CD8-positive, alpha-beta memory T cell (primary cell): Measurements from ENCODE around the gene CREBRF. TPM values are rescaled to one million over a fixed set of nuclear protein-coding genes. Genes with fewer than 3 reads are reported as not detected.
"Not testable (repeated sequence)": the region's sequence is repeated elsewhere in the genome, so short reads cannot be mapped to it uniquely, and the experiment has no call there.

Experiments used
- CTCF ChIA-PET: fragments of 350-600 bp; sonication (Branson Sonifier 250); formaldehyde crosslinking; loops from one replicate; lab custom pipeline; 2021; ENCODE audit warnings: antibody characterized with exemption; lab: Charles Lee
- POLR2A ChIA-PET: fragments of 350-600 bp; sonication (Branson Sonifier 250); formaldehyde crosslinking; loops from one replicate; lab custom pipeline; 2021; ENCODE audit warnings: antibody characterized with exemption; lab: Charles Lee
- DNase-seq, 5 donors: peaks; one replicate each; pipeline versions ENCODE4 v3.0.0 to v3.0.0-alpha.2; 2020 to 2022; ENCODE audit warnings: mixed read lengths in 1 of 5
- H3K27ac ChIP-seq: one replicate; pipeline ENCODE4 v1.7.0; 2013; ENCODE audit warnings: low read depth, mild to moderate bottlenecking, low read length, moderate library complexity
- H3K27me3 ChIP-seq: 2 replicates; pipeline ENCODE4 v1.7.0; 2013; ENCODE audit warnings: low read length, mild to moderate bottlenecking; ENCODE audit not compliant: insufficient read depth, poor library complexity, severe bottlenecking
- H3K36me3 ChIP-seq: 2 replicates; pipeline ENCODE4 v1.7.0; 2013; ENCODE audit warnings: mild to moderate bottlenecking, low read length, moderate library complexity; ENCODE audit not compliant: insufficient read depth
- H3K4me1 ChIP-seq: 2 replicates; pipeline ENCODE4 v1.7.0; 2013; ENCODE audit warnings: mild to moderate bottlenecking, low read length, moderate library complexity; ENCODE audit not compliant: insufficient read depth
- H3K4me3 ChIP-seq: 2 replicates; pipeline ENCODE4 v1.7.0; 2013; ENCODE audit warnings: mild to moderate bottlenecking, low read length
- H3K9me3 ChIP-seq: 2 replicates; pipeline ENCODE4 v1.7.0; 2013; ENCODE audit warnings: mild to moderate bottlenecking, low read length
- H3K27ac Mint-ChIP-seq, 8 donors: one replicate each; pipeline ENCODE4 v1.8.0; 2020 to 2021; ENCODE audit warnings: mixed read lengths in 8 of 8, mild to moderate bottlenecking in 6 of 8, inconsistent platforms in 3 of 8, moderate library complexity in 3 of 8
- H3K27me3 Mint-ChIP-seq, 2 donors: one replicate each; pipeline ENCODE4 v1.8.0; 2020 to 2021; ENCODE audit warnings: mixed read lengths in 2 of 2, mild to moderate bottlenecking in 1 of 2, moderate library complexity in 1 of 2
- H3K36me3 Mint-ChIP-seq, 3 donors: one replicate each; pipeline ENCODE4 v1.8.0; 2020 to 2021; ENCODE audit warnings: mixed read lengths in 3 of 3, inconsistent platforms in 1 of 3, mild to moderate bottlenecking in 1 of 3
- H3K4me1 Mint-ChIP-seq, 3 donors: one replicate each; pipeline ENCODE4 v1.8.0; 2020 to 2021; ENCODE audit warnings: mixed read lengths in 3 of 3, inconsistent platforms in 1 of 3, mild to moderate bottlenecking in 1 of 3
- H3K4me3 Mint-ChIP-seq, 7 donors: one replicate each; pipeline ENCODE4 v1.8.0; 2020 to 2021; ENCODE audit warnings: mixed read lengths in 7 of 7, mild to moderate bottlenecking in 6 of 7, moderate library complexity in 4 of 7, inconsistent platforms in 2 of 7
- H3K9me3 Mint-ChIP-seq, 5 donors: one replicate each; pipeline ENCODE4 v1.8.0; 2020 to 2022; ENCODE audit warnings: mixed read lengths in 5 of 5, mild to moderate bottlenecking in 3 of 5, moderate library complexity in 2 of 5, inconsistent platforms in 1 of 5
- polyA plus RNA-seq: library from polyadenylated mRNA; unstranded; fragments of 300-500 nt; fragmentation: Illumina TruSeq; gene quantifications from one replicate; pipeline ENCODE4 v1.2.3, GENCODE V29; 2021
- total RNA-seq, 2 experiments: library from RNA; stranded (reverse); gene quantifications; one replicate each; pipeline ENCODE4 v1.2.3, GENCODE V29; 2021

The CREBRF gene
- total and polyA plus RNA-seq, 3 experiments from 2014 or later: 14.3 to 61.0 (median 14.9) TPM

DNA sequence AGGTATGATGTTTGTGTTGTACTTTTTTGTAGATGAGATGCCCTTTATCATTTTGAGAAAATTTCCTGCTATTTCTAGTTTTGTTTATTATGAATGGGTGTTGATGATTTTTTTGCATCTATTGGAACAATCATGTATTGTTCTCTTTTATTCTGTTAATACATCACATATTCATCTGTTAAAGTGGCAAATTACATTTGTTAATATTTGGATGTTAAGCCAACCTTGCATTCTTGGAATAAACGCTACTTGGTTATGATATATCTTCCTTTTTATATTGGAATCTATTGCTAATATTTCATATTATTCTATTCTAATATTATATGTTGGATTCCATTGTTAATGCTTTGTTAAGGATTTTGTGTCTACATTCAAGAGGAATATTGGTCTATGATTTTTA, 63.6 kb downstream of the CREBRF start:
- Histone ChIP-seq H3K27me3 (no peaks in the 10 kb centered on the region), H3K9me3 (no peaks in the 10 kb centered on the region), H3K27ac (no peak overlapping the region), H3K4me1 (no peaks in the 10 kb centered on the region), H3K36me3 (peaks cover 15% of the 10 kb centered on the region), H3K4me3 (no peak overlapping the region)
- Mint-ChIP-seq H3K4me3 (no peak overlapping the region), H3K36me3 (peaks cover 22 to 74% (median 37%) of the 10 kb centered on the region in 3 donors), H3K4me1 (peaks cover 0 to 3% (median 0%) of the 10 kb centered on the region in 3 donors), H3K27ac (no peak overlapping the region), H3K27me3 (no peaks in the 10 kb centered on the region), H3K9me3 (peaks cover 3 to 15% (median 7%) of the 10 kb centered on the region in 5 donors)
- DNase-seq: no peak
- ChIA-PET CTCF (no interaction called here), POLR2A (no interaction called here)

DNA sequence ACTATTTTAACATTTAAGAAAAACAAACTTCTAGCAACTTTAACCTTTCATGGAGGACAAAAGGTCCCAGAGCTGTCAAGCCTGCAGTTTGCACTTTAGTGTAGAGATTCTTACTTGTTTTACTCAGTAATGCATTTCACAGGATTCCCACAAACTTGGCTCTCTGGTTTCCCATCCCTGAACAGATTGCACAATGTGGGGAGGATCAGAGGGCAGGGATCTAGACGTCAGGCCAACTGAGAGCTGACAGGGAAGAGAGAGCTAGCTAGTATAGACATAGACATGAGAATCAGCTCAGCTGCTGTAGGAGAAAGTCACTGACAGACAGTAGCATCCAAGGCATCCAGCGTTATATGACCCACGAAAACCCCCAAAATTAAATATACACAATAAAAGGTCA, 67.3 kb downstream of the CREBRF start:
- no peak overlapping the region for H3K27ac ChIP-seq
- no peaks in the 10 kb centered on the region for H3K27me3 Mint-ChIP-seq
- H3K9me3 Mint-ChIP-seq: peaks cover 3 to 13% (median 7%) of the 10 kb centered on the region in 5 donors
- CTCF ChIA-PET: interaction anchor here (0.7 kb wide), 1 partner anchor 18 kb away, joined by 3 read pairs; no protein-coding TSS in a partner anchor
- H3K27me3 ChIP-seq: no peaks in the 10 kb centered on the region
- no peak overlapping the region for H3K4me3 ChIP-seq
- H3K4me3 Mint-ChIP-seq: no peak overlapping the region
- H3K36me3 ChIP-seq: peaks cover 15% of the 10 kb centered on the region
- H3K27ac Mint-ChIP-seq: no peak overlapping the region
- H3K36me3 Mint-ChIP-seq: peaks cover 29 to 75% (median 35%) of the 10 kb centered on the region in 3 donors
- no peaks in the 10 kb centered on the region for H3K9me3 ChIP-seq
- POLR2A ChIA-PET: no interaction called here
- no peak for DNase-seq
- H3K4me1 ChIP-seq: no peaks in the 10 kb centered on the region
- peaks cover 0 to 6% (median 6%) of the 10 kb centered on the region in 3 donors for H3K4me1 Mint-ChIP-seq

DNA sequence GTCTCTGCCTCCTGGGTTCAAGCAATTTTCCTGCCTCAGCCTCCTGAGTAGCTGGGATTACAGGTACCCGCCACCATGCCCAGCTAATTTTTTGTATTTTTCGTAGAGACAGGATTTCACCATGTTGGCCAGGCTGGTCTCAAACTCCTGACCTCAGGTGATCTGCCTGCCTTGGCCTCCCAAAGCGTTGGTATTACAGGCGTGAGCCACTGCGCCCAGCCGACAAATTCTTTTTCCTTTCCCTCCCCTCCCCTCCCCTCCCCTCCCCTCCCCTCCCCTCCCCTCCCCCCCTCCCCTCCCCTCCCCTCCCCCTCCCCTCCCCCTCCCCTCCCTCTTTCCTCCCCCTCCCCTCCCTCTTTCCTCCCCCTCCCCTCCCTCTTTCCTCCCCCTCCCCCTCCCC, 76.0 kb downstream of the CREBRF start:
- H3K27me3 Mint-ChIP-seq, H3K27ac ChIP-seq, H3K27me3 ChIP-seq, POLR2A ChIA-PET, H3K4me1 Mint-ChIP-seq, H3K4me1 ChIP-seq, H3K4me3 Mint-ChIP-seq, H3K9me3 ChIP-seq, CTCF ChIA-PET, H3K9me3 Mint-ChIP-seq, H3K4me3 ChIP-seq, DNase-seq: not testable (repeated sequence)
- Mint-ChIP-seq H3K27ac (peak overlapping the region in 1 of 8 donors; percentile 43), H3K36me3 (peaks cover 0 to 69% (median 18%) of the 10 kb centered on the region in 3 donors)
- peaks cover 26% of the 10 kb centered on the region for H3K36me3 ChIP-seq

DNA sequence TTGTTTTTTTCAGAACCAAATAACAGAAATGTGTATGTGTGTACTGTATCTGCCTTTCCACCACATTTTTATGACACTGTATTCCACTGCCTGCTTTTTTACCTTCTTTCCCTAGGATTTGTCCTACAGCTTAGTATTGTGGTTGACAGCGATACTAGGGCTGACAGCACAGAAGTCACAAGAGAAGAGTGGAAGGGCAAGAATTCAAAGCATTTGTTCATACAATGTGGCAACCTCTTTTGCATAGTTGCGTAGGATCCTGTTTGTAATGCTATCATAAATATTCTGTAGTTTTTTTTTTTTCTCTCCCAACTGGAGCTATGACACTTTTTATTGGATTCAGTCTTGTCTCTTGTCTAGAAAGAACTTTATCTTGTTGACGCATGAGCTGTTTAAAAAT, 82.6 kb downstream of the CREBRF start:
- no peak for DNase-seq
- Histone ChIP-seq H3K27ac (no peak overlapping the region), H3K9me3 (no peaks in the 10 kb centered on the region), H3K4me3 (no peak overlapping the region), H3K27me3 (no peaks in the 10 kb centered on the region), H3K36me3 (peaks cover 10% of the 10 kb centered on the region), H3K4me1 (no peaks in the 10 kb centered on the region)
- H3K27me3 Mint-ChIP-seq: no peaks in the 10 kb centered on the region
- no peaks in the 10 kb centered on the region for H3K9me3 Mint-ChIP-seq
- CTCF ChIA-PET: no interaction called here
- H3K36me3 Mint-ChIP-seq: peaks cover 0 to 43% (median 5%) of the 10 kb centered on the region in 3 donors
- H3K4me3 Mint-ChIP-seq: no peak overlapping the region
- POLR2A ChIA-PET: no interaction called here
- peak overlapping the region in 3 of 8 donors; percentile 2 to 89 (median 15) for H3K27ac Mint-ChIP-seq
- no peaks in the 10 kb centered on the region for H3K4me1 Mint-ChIP-seq

DNA sequence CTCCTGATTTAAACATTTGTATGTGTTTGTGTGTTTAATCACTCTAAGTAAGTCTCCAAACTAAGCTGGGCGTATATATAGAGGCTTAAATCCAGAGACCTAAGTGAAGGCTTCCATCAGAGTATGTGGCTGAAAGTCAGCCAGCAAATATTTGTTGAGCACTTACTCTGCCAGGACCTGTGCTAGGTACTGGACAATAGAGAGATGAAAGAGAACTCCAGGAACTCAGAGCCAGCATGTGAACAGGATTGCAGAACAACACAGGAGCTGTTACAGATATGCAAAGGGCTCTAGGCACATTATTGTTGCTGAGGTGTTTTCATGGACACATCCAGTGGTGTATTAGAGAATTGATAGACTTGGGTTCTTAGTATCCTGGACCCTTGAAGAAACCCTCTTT, 83.5 kb downstream of the CREBRF start:
- no peak overlapping the region for H3K4me3 ChIP-seq
- peaks cover 4% of the 10 kb centered on the region for H3K36me3 ChIP-seq
- Mint-ChIP-seq H3K9me3 (no peaks in the 10 kb centered on the region), H3K4me3 (no peak overlapping the region), H3K27me3 (peaks cover 0 to 3% of the 10 kb centered on the region in 2 donors), H3K36me3 (peaks cover 0 to 39% (median 5%) of the 10 kb centered on the region in 3 donors), H3K4me1 (peaks cover 3 to 6% (median 5%) of the 10 kb centered on the region in 3 donors), H3K27ac (peak overlapping the region in 3 of 8 donors; percentile 11 to 89 (median 80))
- no peaks in the 10 kb centered on the region for H3K27me3 ChIP-seq
- no peaks in the 10 kb centered on the region for H3K4me1 ChIP-seq
- no peak for DNase-seq
- POLR2A ChIA-PET: interaction anchor here (1.1 kb wide), 1 partner anchor 156 kb away, joined by 3 read pairs; the partner anchor contains the start of gene ATP6V0E1
- H3K9me3 ChIP-seq: no peaks in the 10 kb centered on the region
- CTCF ChIA-PET: interaction anchor here (1.3 to 1.9 kb wide), 2 partner anchors 82 to 156 kb away, joined by 3 to 9 read pairs; partner anchors contain the start of gene ATP6V0E1
- no peak overlapping the region for H3K27ac ChIP-seq

DNA sequence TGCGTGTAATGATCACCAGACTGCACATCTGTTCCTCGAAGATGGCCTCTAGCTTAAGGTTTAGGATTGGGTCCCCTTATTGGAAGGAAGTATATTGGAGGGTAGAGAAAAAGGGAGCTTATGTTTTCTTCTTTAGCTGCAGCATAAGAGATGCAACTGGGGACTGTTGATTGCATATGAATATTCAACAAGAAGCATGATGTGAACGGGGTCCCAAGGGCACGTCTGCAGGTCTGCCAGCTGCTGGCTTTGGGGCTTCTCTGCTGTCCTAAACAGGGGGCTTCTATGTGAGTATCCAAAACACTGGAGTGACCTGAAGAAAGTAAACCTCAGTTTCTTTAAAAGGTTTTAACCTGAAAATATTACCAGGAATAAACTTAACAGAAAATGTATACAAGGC, 84.6 kb downstream of the CREBRF start:
- Histone ChIP-seq H3K9me3 (no peaks in the 10 kb centered on the region), H3K4me3 (no peak overlapping the region), H3K36me3 (peaks cover 4% of the 10 kb centered on the region), H3K27ac (no peak overlapping the region), H3K27me3 (no peaks in the 10 kb centered on the region), H3K4me1 (peaks cover 4% of the 10 kb centered on the region)
- ChIA-PET CTCF (interaction anchor here (1.3 to 1.9 kb wide), 3 partner anchors 83 to 157 kb away, joined by 3 to 9 read pairs (median 4); partner anchors contain the start of gene ATP6V0E1), POLR2A (interaction anchor here (1.1 kb wide), 1 partner anchor 157 kb away, joined by 3 read pairs; the partner anchor contains the start of gene ATP6V0E1)
- no peaks in the 10 kb centered on the region for H3K9me3 Mint-ChIP-seq
- peaks cover 0 to 36% (median 5%) of the 10 kb centered on the region in 3 donors for H3K36me3 Mint-ChIP-seq
- no peak for DNase-seq
- H3K4me1 Mint-ChIP-seq: peaks cover 7 to 14% (median 13%) of the 10 kb centered on the region in 3 donors
- H3K4me3 Mint-ChIP-seq: peak overlapping the region in 1 of 7 donors; percentile 35
- peaks cover 0 to 3% of the 10 kb centered on the region in 2 donors for H3K27me3 Mint-ChIP-seq
- H3K27ac Mint-ChIP-seq: peak overlapping the region in 3 of 8 donors; percentile 19 to 89 (median 21)

DNA sequence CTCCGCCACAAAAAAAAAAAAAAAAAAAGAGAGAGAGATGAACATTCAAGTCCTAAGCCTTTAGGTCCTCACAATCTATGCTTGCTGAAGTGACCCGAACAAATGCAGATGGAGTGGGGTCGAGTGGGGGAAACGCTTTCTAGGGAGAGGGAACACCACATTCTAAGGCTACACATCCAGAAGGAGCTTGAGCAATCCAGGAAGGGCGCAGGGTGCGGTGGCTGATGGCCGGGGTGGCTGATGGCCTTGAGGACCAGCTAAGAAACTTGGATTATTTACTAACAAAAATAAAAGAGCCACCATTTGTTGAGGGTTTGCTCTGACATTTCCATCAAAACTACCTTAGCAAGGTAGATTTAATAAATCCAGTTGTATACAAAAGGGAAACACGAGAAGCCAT, 87.4 kb downstream of the CREBRF start:
- POLR2A ChIA-PET: no interaction called here
- Histone ChIP-seq H3K4me1 (peaks cover 4% of the 10 kb centered on the region), H3K9me3 (no peaks in the 10 kb centered on the region), H3K4me3 (no peak overlapping the region), H3K27ac (no peak overlapping the region), H3K27me3 (no peaks in the 10 kb centered on the region), H3K36me3 (peaks cover 5% of the 10 kb centered on the region)
- Mint-ChIP-seq H3K27me3 (peaks cover 0 to 3% of the 10 kb centered on the region in 2 donors), H3K9me3 (no peaks in the 10 kb centered on the region), H3K36me3 (peaks cover 0 to 40% (median 3%) of the 10 kb centered on the region in 3 donors), H3K4me1 (peaks cover 10 to 24% (median 23%) of the 10 kb centered on the region in 3 donors), H3K27ac (peak overlapping the region in 4 of 8 donors; percentile 17 to 75 (median 66)), H3K4me3 (peak overlapping the region in 2 of 7 donors; percentile 19 to 47)
- CTCF ChIA-PET: interaction anchor here (1.9 to 2.9 kb wide), 2 partner anchors 86 to 182 kb away, joined by 7 to 8 read pairs; no protein-coding TSS in a partner anchor
- no peak for DNase-seq
